Heart left ventricle (tissue), 13 donors: ENCODE data around the gene RND3.

Source experiments
- CTCF ChIP-seq, 12 donors: fragments of 200-600 bp; sonication (generic) in 4 of 12; IDR thresholded peaks; one replicate each; pipeline versions ENCODE4 v1.5.0 to v1.8.0; 2018 to 2022; ENCODE audit warnings: antibody characterized with exemption in 12 of 12, mild to moderate bottlenecking in 5 of 12
- POLR2A ChIP-seq, 2 donors: fragments of 450-650 bp; IDR thresholded peaks; one replicate each; pipeline ENCODE4 v1.6.1; 2017; ENCODE audit warnings: antibody characterized with exemption in 2 of 2, mild to moderate bottlenecking in 2 of 2, moderate library complexity in 2 of 2
- donor health status: ischemic (EF 13 %, LVEDD 7.1; RV severe dilation, severe dysfunction).
- donor health status: DM: no; HTN: yes; CAD: no.
- donor health status: DM: no; HTN: no; CAD: no.
- donor health status: ischemic (EF 25% LVEDD 6.9; RV normal size, moderate dysfunction).
- donor health status: ischemic (EF 25% LVEDD 5.7; RV mildly dilated, moderate dysfunction).
- donor health status: ischemic (EF 35%, LVEDD 5.7; RV mildly dilated, moderate dysfunction).
- donor health status: nonischemic (EF 11% LVEDD 7.7; RV severe dilation, severe dysfunction).
- donor health status: DM: yes; HTN: yes; CAD: no.
- donor health status: PGD.
- donor health status: ischemic (EF 29% LVEDD 5.4; RV normal size, mild dysfunction).
- donor health status: nonischemic (EF 23%, LVEDD 6.1; RV moderate dilation, normal function).

- no peak for TF ChIP-seq CTCF (IDR thresholded peaks at IDR 0.05)
- no peak for TF ChIP-seq POLR2A (IDR thresholded peaks at IDR 0.05)
Observed at GRCh38 chr2:150532020-150532419, 44.6 kb upstream of the RND3 start.
